ENCODE data around the gene PSMA2. TPM values are rescaled to one million over a fixed set of nuclear protein-coding genes. Genes with fewer than 3 reads are reported as not detected.

PSMA2 gene
- total RNA-seq, 1 donor from 2014 or later: 88.1 TPM

- Mint-ChIP-seq H3K4me1 (no peaks in the 10 kb centered on the region), H3K27me3 (peaks cover 5% of the 10 kb centered on the region), H3K4me3 (no peak overlapping the region), H3K9me3 (peaks cover 5% of the 10 kb centered on the region), H3K27ac (no peak overlapping the region), H3K36me3 (ENCODE audit: low read depth) (no peaks in the 10 kb centered on the region)
- DNase-seq (no peak), ATAC-seq (ENCODE audit: low read depth) (no peak)
- no peak for TF ChIP-seq CTCF (IDR thresholded peaks at IDR 0.05)
- ChIA-PET CTCF (interaction anchor here (1.0 kb wide), 1 partner anchor 13 kb away, joined by 3 read pairs; no protein-coding TSS in a partner anchor), POLR2A (no interaction called here)
- intact Hi-C loops (cut with micrococcal nuclease): no loop called here
Measured at GRCh38 chr7:42953994-42954393, 22.0 kb upstream of the PSMA2 start.

GRCh38 chr7:42952328-42952727 lies 20.4 kb upstream of the PSMA2 start:
- Mint-ChIP-seq H3K4me1 (no peaks in the 10 kb centered on the region), H3K4me3 (no peak overlapping the region), H3K36me3 (ENCODE audit: low read depth) (no peaks in the 10 kb centered on the region), H3K9me3 (peaks cover 5% of the 10 kb centered on the region), H3K27me3 (peaks cover 5% of the 10 kb centered on the region), H3K27ac (no peak overlapping the region)
- ChIA-PET CTCF (no interaction called here), POLR2A (no interaction called here)
- ATAC-seq (ENCODE audit: low read depth): no peak
- intact Hi-C loops (cut with micrococcal nuclease): no loop called here
- TF ChIP-seq CTCF (IDR thresholded peaks at IDR 0.05): no peak
- no peak for DNase-seq

- Mint-ChIP-seq H3K36me3 (ENCODE audit: low read depth) (no peaks in the 10 kb centered on the region), H3K4me1 (peaks cover 6% of the 10 kb centered on the region), H3K27me3 (peaks cover 5% of the 10 kb centered on the region), H3K27ac (no peak overlapping the region), H3K9me3 (peaks cover 5% of the 10 kb centered on the region), H3K4me3 (no peak overlapping the region)
- intact Hi-C loops (cut with micrococcal nuclease): no loop called here
- POLR2A ChIA-PET: no interaction called here
- no peak for DNase-seq
- CTCF ChIA-PET: no interaction called here
- no peak for TF ChIP-seq CTCF (IDR thresholded peaks at IDR 0.05)
- no peak for ATAC-seq (ENCODE audit: low read depth)
Measured at GRCh38 chr7:42950417-42950816, 18.4 kb upstream of the PSMA2 start.

GRCh38 chr7:42947521-42947920 lies 15.5 kb upstream of the PSMA2 start:
- CTCF ChIA-PET: no interaction called here
- ATAC-seq (ENCODE audit: low read depth): no peak
- no peaks in the 10 kb centered on the region for H3K9me3 Mint-ChIP-seq
- peaks cover 5% of the 10 kb centered on the region for H3K27me3 Mint-ChIP-seq
- no peak for TF ChIP-seq CTCF (IDR thresholded peaks at IDR 0.05)
- H3K4me3 Mint-ChIP-seq: no peak overlapping the region
- peaks cover 6% of the 10 kb centered on the region for H3K4me1 Mint-ChIP-seq
- POLR2A ChIA-PET: no interaction called here
- H3K36me3 Mint-ChIP-seq (ENCODE audit: low read depth): no peaks in the 10 kb centered on the region
- intact Hi-C loops (cut with micrococcal nuclease): loop anchor here (10.0 kb wide), 1 partner anchor 507 kb away; no protein-coding TSS in a partner anchor
- no peak overlapping the region for H3K27ac Mint-ChIP-seq
- DNase-seq: no peak

GRCh38 chr7:42946627-42946950 lies 14.6 kb upstream of the PSMA2 start:
- Mint-ChIP-seq H3K36me3 (ENCODE audit: low read depth) (no peaks in the 10 kb centered on the region), H3K9me3 (no peaks in the 10 kb centered on the region), H3K4me3 (no peak overlapping the region), H3K27ac (no peak overlapping the region), H3K27me3 (peaks cover 5% of the 10 kb centered on the region), H3K4me1 (peaks cover 6% of the 10 kb centered on the region)
- ATAC-seq (ENCODE audit: low read depth) (no peak), DNase-seq (no peak)
- CTCF ChIA-PET: no interaction called here
- intact Hi-C loops (cut with micrococcal nuclease): loop anchor here (10.0 kb wide), 1 partner anchor 508 kb away; no protein-coding TSS in a partner anchor
- no peak for TF ChIP-seq CTCF (IDR thresholded peaks at IDR 0.05)
- POLR2A ChIA-PET: interaction anchor here (0.6 kb wide), 1 partner anchor 775 kb away, joined by 4 read pairs; no protein-coding TSS in a partner anchor
